Prostate gland (tissue), 2 donors: ENCODE data around the gene KL. TPM values are rescaled to one million over a fixed set of nuclear protein-coding genes. Genes with fewer than 3 reads are reported as not detected.

Source experiments
- DNase-seq: peaks from one replicate; pipeline ENCODE4 v3.0.0-alpha.2; 2019; ENCODE audit warnings: low spot score
- H3K27ac ChIP-seq, 2 donors: fragments of 200-600 bp; sonication (generic); 2 replicates each; pipeline ENCODE4 v1.5.1; 2017 to 2019
- H3K27me3 ChIP-seq: fragments of 200-600 bp; sonication (generic); replicated peaks from 2 replicates; pipeline ENCODE4 v1.5.1; 2019; ENCODE audit not compliant: insufficient read depth
- H3K36me3 ChIP-seq, 2 donors: fragments of 200-600 bp; sonication (generic); 1 replicate in 1 of 2; 2 replicates in 1 of 2; pipeline versions ENCODE4 v1.5.1 to v1.8.1; 2017 to 2019
- H3K4me1 ChIP-seq: fragments of 200-600 bp; sonication (generic); replicated peaks from 2 replicates; pipeline ENCODE4 v1.5.1; 2019
- H3K4me3 ChIP-seq, 2 donors: fragments of 200-600 bp; sonication (generic); 2 replicates each; pipeline ENCODE4 v1.5.1; 2017 to 2019
- H3K9me3 ChIP-seq: fragments of 200-600 bp; sonication (generic); 2 replicates; pipeline ENCODE4 v1.5.1; 2017
- POLR2A ChIP-seq: fragments of 450-650 bp; IDR thresholded peaks from one replicate; pipeline ENCODE4 v1.6.1; 2016; ENCODE audit warnings: antibody characterized with exemption, mild to moderate bottlenecking
- POLR2AphosphoS5 ChIP-seq: sonication (generic); formaldehyde crosslinking; IDR thresholded peaks from one replicate; pipeline ENCODE4 v1.6.1; 2017; ENCODE audit warnings: antibody characterized with exemption
- WGBS: methylation state at CpG from one replicate; pipeline ENCODE4 v1.1.5; 2018; 5-methylcytosine and 5-hydroxymethylcytosine counted together
- intact Hi-C: fragments of 100-400 bp; cut with DNase I; formaldehyde crosslinking; loops from one replicate; pipeline ENCODE4 v1.14.2; 2022
- total RNA-seq, 2 donors: library from RNA; depleted of rRNA; stranded (reverse); fragments of >200 nt; gene quantifications; one replicate each; pipeline ENCODE4 v1.1.0, GENCODE V29; 2016
- TF ChIP-seq, protein P1 (sequence below), 4 experiments: fragments of 200-600 bp in 2 of 4; fragments of 450-650 bp in 2 of 4; sonication (generic) in 2 of 4; IDR thresholded peaks; 1 replicate in 3 of 4; 2 replicates in 1 of 4; pipeline ENCODE4 v1.5.1; 2016 to 2019; ENCODE audit warnings: antibody characterized with exemption in 4 of 4, mild to moderate bottlenecking in 2 of 4, moderate library complexity in 2 of 4

The KL gene
- total RNA-seq, 2 donors from 2014 or later, result 13.9 to 46.8 TPM

DNA sequence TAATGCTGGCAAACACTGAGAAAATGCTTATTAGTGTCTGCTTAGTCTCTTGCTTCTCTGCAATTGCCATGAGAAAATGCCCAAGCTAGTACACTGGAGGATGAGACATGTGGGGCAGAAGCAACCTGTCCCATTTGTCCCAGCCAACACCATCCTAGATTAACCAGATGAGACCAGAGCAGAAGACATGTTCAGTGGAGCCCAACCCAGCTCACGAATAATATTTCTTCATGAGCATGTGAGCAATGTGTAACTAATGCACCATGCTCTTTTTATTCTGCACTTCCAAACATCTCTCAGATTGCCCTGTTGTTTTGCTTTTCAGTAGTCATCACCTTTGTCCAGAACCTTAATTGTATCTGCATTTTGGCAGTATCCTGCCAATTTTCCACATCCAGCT, 21.4 kb downstream of the KL start:
- no peaks in the 10 kb centered on the region for H3K27me3 ChIP-seq
- TF ChIP-seq POLR2AphosphoS5, result no peak
- TF ChIP-seq POLR2A, result no peak
- TF ChIP-seq, protein P1, sequence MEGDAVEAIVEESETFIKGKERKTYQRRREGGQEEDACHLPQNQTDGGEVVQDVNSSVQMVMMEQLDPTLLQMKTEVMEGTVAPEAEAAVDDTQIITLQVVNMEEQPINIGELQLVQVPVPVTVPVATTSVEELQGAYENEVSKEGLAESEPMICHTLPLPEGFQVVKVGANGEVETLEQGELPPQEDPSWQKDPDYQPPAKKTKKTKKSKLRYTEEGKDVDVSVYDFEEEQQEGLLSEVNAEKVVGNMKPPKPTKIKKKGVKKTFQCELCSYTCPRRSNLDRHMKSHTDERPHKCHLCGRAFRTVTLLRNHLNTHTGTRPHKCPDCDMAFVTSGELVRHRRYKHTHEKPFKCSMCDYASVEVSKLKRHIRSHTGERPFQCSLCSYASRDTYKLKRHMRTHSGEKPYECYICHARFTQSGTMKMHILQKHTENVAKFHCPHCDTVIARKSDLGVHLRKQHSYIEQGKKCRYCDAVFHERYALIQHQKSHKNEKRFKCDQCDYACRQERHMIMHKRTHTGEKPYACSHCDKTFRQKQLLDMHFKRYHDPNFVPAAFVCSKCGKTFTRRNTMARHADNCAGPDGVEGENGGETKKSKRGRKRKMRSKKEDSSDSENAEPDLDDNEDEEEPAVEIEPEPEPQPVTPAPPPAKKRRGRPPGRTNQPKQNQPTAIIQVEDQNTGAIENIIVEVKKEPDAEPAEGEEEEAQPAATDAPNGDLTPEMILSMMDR (IDR thresholded peaks at IDR 0.05), result no peak
- no peak for DNase-seq
- H3K36me3 ChIP-seq, result no peaks in the 10 kb centered on the region
- no peak overlapping the region for H3K27ac ChIP-seq
- no peaks in the 10 kb centered on the region for H3K4me1 ChIP-seq
- intact Hi-C loops, result no loop called here
- H3K9me3 ChIP-seq, result no peaks in the 10 kb centered on the region
- 87% methylated on average over 1 of the region's 1 CpG for WGBS
- no peak overlapping the region for H3K4me3 ChIP-seq

DNA sequence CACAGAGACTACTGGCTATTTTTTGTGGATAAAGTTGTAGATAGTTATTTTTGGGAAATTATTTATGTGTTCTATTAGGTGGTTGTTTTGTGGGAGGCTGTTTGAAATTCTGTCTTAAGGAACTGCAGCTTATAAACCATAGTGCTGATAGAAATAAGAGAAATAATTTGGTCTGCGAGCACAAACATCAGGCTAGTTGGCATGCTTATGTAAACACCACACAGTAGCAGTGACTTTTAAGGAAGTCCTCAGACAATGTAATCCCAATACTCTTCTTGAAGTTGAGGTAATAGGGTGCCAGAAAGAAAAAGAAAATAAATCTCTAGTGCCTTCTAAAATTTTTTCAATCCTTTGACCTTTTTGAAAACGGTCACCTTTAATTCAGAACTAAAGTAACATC, 23.9 kb downstream of the KL start:
- H3K4me1 ChIP-seq, result no peaks in the 10 kb centered on the region
- DNase-seq, result no peak
- H3K27me3 ChIP-seq, result no peaks in the 10 kb centered on the region
- 16% methylated on average over 2 of the region's 2 CpGs for WGBS
- H3K27ac ChIP-seq, result peak overlapping the region; percentile 21 to 46
- H3K36me3 ChIP-seq, result no peaks in the 10 kb centered on the region
- no peak for TF ChIP-seq POLR2A
- TF ChIP-seq POLR2AphosphoS5, result no peak
- TF ChIP-seq, protein P1 (IDR thresholded peaks at IDR 0.05), result no peak
- intact Hi-C loops, result loop anchor here (10.0 kb wide), 1 partner anchor 65 kb away; no protein-coding TSS in a partner anchor
- H3K9me3 ChIP-seq, result no peaks in the 10 kb centered on the region
- H3K4me3 ChIP-seq, result no peak overlapping the region

DNA sequence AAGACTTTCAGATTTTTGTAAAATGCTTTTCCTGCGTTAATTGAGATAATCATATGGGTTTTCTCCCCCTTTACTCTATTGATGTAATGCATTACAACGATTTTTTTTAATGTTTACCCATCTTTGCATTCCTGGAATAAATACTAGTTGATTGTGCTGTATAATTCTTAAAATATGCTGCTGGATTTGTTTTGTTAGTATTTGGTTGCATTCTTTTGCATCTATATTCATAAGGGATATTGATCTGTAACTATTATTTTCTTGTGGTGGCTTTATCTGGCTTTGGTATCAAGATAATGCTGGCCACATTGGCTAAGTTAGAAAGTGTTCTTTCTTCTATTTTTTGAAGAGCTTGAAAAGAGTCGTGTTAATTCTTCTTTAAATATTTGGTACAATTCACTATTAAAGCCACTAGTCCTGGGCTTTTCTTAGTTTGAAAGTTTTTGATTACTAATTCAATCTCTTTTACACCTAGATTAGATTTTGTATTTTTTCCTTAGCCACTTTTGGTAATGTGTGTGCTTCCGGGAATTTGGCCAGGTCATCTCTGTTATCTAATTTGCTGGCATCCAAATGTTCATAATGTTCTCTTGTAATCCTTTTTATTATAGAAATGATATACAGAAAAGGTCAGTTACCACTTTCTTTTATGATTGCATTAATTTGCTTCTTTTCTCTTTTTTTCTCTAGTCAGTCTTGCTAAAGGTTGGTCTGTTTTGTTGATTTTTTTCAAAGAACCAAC, 29.8 kb downstream of the KL start:
- Histone ChIP-seq H3K27me3 (no peaks in the 10 kb centered on the region), H3K9me3 (no peaks in the 10 kb centered on the region), H3K4me3 (no peak overlapping the region), H3K4me1 (peaks cover 2% of the 10 kb centered on the region), H3K27ac (peak overlapping the region; percentile 15 to 25), H3K36me3 (no peaks in the 10 kb centered on the region)
- peak; percentile 42 for TF ChIP-seq POLR2AphosphoS5
- TF ChIP-seq, protein P1 (IDR thresholded peaks at IDR 0.05), result no peak
- 58% methylated on average over 4 of the region's 4 CpGs for WGBS
- DNase-seq, result no peak
- intact Hi-C loops, result loop anchor here (10.0 kb wide), 1 partner anchor 59 kb away; no protein-coding TSS in a partner anchor

DNA sequence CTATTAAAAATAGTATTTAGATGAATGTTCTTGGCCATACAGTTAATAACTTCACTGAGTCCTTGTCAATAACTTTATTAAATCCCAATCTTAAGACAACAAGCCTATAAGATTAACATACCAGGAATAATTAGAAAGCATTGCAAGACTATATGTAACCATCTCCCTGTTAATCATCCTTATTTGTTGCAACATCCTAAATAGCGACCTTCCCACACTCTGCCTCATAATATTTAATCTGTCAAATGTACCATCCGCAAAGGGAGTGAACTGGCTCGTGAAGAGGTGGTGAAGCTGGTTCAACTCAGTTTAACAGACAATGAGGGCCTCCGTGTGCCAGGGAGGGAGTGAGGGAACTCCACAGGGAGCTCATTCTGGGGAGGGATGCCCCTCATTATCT, 33.9 kb downstream of the KL start:
- TF ChIP-seq, protein P1 (IDR thresholded peaks at IDR 0.05), result no peak
- TF ChIP-seq POLR2A (no peak), POLR2AphosphoS5 (no peak)
- H3K4me1 ChIP-seq, result peaks cover 11% of the 10 kb centered on the region

DNA sequence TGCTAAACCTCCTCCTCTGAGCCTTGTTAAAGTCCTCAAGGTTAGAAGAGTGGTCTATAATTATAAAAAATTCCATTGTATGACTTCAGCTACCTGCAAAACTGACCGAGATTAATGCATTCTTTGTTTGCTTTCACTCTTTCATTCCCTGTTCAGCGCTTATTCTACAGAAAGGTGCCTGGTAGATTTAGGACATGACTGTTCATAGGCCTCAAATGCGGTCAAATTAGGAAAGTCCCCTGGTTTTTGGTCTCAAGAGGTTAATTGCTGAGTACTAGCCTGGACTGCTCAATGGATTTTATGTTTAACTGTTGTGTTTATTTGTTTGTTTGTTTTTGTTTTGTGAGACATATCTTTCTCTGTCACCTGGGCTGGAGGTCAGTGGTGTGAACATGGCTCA, 35.4 kb downstream of the KL start:
- no peak for DNase-seq
- WGBS, result 93% methylated on average over 3 of the region's 3 CpGs
- Histone ChIP-seq H3K4me3 (no peak overlapping the region), H3K27me3 (no peaks in the 10 kb centered on the region), H3K4me1 (peaks cover 11% of the 10 kb centered on the region), H3K27ac (peak overlapping the region in 1 of 2 donors; percentile 28), H3K36me3 (no peaks in the 10 kb centered on the region), H3K9me3 (no peaks in the 10 kb centered on the region)
- intact Hi-C loops, result no loop called here
- TF ChIP-seq, protein P1 (IDR thresholded peaks at IDR 0.05), result no peak
- TF ChIP-seq POLR2AphosphoS5, result no peak
- no peak for TF ChIP-seq POLR2A

More for the DNA sequence above, 33.9 kb downstream of the KL start:
- 7% methylated on average over 4 of the region's 4 CpGs for WGBS
- intact Hi-C loops, result no loop called here
- H3K4me3 ChIP-seq, result no peak overlapping the region
- no peak overlapping the region for H3K27ac ChIP-seq
- no peak for DNase-seq
- H3K27me3 ChIP-seq, result no peaks in the 10 kb centered on the region
- no peaks in the 10 kb centered on the region for H3K36me3 ChIP-seq
- H3K9me3 ChIP-seq, result no peaks in the 10 kb centered on the region
